GM12892 (cell line): Measurements from ENCODE around the gene HOXA4.
A peak's percentile ranks its signal among the peaks of the same experiment; 100 is the strongest.

Experiments
- POLR2A ChIP-seq: IDR thresholded peaks from 2 replicates; pipeline ENCODE4 v1.6.1; 2011; ENCODE audit warnings: low read depth, low read length, control low read depth
- POLR2AphosphoS5 ChIP-seq: IDR thresholded peaks from 2 replicates; pipeline ENCODE4 v1.6.1; 2011; ENCODE audit warnings: low read depth, low read length, control low read depth

DNA sequence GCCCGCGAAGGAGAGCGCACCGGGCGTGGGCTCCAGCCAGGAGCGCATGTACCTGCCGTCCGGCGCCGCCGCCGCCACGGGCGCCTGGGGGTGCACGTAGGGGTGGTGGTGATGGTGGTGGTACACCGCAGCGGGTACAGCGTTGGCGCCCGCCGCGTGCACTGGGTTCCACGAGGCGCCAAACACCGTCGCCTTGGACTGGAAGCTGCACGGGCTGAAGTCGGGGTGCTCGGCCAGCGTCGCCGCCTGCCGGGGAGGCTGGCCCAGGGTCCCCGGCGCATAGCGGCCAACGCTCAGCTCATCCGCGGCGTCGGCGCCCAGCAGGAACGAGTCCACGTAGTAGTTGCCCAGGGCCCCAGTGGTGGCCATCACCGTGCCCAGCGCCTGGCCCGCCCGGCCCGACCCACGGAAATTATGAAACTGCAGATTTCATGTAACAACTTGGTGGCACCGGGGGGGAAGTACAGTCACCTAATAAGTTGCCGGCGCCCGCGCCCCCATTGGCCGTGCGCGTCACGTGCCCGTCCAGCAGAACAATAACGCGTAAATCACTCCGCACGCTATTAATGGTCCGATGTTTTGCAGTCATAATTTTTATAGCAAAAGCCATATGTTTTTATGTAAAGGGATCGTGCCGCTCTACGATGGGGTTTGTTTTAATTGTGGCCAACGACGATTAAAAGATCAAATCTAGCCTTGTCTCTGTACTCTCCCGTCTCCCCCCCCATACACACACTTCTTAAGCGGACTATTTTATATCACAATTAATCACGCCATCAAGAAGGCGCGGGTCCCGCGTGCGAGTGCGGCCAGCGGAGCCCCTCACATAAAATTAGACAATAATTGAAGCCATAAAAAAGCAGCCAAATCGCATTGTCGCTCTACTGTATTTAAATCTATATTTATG is 34.8 kb upstream of the HOXA4 start, which contains the start of gene HOXA9:
- TF ChIP-seq POLR2AphosphoS5, result no peak
- TF ChIP-seq POLR2A, result peak; percentile 57; the same call in 1 of the 2 replicates
